SU-DHL-6 (cell line): Measurements from ENCODE around the gene OSGEPL1.

Experiments used
- H2AFZ ChIP-seq: fragments of 200-600 bp; sonication (generic); 2 replicates; pipeline ENCODE4 v1.6.1; 2014; ENCODE audit warnings: low read depth, mild to moderate bottlenecking, moderate library complexity, mixed read lengths, antibody characterized with exemption, low read length; ENCODE audit not compliant: severe bottlenecking
- H3F3A ChIP-seq: fragments of 200-600 bp; shearing (Covaris generic); 2 replicates; pipeline ENCODE4 v1.6.0; 2016; ENCODE audit warnings: antibody characterized with exemption, mild to moderate bottlenecking; ENCODE audit not compliant: insufficient read depth
- H3K27ac ChIP-seq: fragments of 200-600 bp; sonication (generic); 2 replicates; pipeline ENCODE4 v1.5.1; 2016; ENCODE audit warnings: low read depth, mild to moderate bottlenecking, low read length, moderate library complexity, mixed read lengths
- H3K27me3 ChIP-seq: fragments of 200-600 bp; sonication (generic), shearing (Covaris generic); 2 replicates; pipeline ENCODE4 v1.6.0; 2014; ENCODE audit warnings: mild to moderate bottlenecking, low read length
- H3K36me3 ChIP-seq: fragments of 200-600 bp; sonication (generic); 2 replicates; pipeline ENCODE4 v1.6.1; 2014; ENCODE audit warnings: mild to moderate bottlenecking, low read length, mixed read lengths
- H3K4me2 ChIP-seq: fragments of 300-600, 200-600 bp; shearing (Covaris generic), sonication (generic); 2 replicates; pipeline ENCODE4 v1.6.0; 2014; ENCODE audit warnings: low read length, low read depth, mild to moderate bottlenecking; ENCODE audit not compliant: poor library complexity, severe bottlenecking
- H3K4me3 ChIP-seq: fragments of 200-600 bp; sonication (generic); 2 replicates; pipeline ENCODE4 v1.5.1; 2014; ENCODE audit warnings: antibody characterized with exemption, low read length, mild to moderate bottlenecking, mixed read lengths; ENCODE audit not compliant: insufficient read depth, poor library complexity, severe bottlenecking
- H3K79me2 ChIP-seq: fragments of 200-600 bp; sonication (generic); 2 replicates; pipeline ENCODE4 v1.6.1; 2014; ENCODE audit warnings: mild to moderate bottlenecking, low read length, moderate library complexity; ENCODE audit not compliant: insufficient read depth
- H3K9ac ChIP-seq: fragments of 200-600 bp; sonication (generic); 2 replicates; pipeline ENCODE4 v1.7.0; 2014; ENCODE audit warnings: mild to moderate bottlenecking, low read length
- H3K9me2 ChIP-seq: fragments of 200-600 bp; sonication (generic); replicated peaks from 2 replicates; pipeline ENCODE4 v1.6.1; 2014; ENCODE audit warnings: low read length; ENCODE audit not compliant: insufficient read depth
- H3K9me3 ChIP-seq: fragments of 200-600 bp; sonication (generic); 2 replicates; pipeline ENCODE4 v1.6.1; 2014; ENCODE audit warnings: low read length, mixed read lengths; ENCODE audit not compliant: insufficient read depth
- H4K20me1 ChIP-seq: fragments of 200-600 bp; sonication (generic); 2 replicates; pipeline ENCODE4 v1.6.1; 2014; ENCODE audit warnings: low read depth, mild to moderate bottlenecking, antibody characterized with exemption, low read length, moderate library complexity, mixed read lengths
- EZH2phosphoT487 ChIP-seq: fragments of 200-600 bp; sonication (generic), shearing (Covaris generic); conservative IDR thresholded peaks from 2 replicates; pipeline ENCODE4 v1.6.1; 2018; ENCODE audit warnings: mild to moderate bottlenecking, antibody characterized with exemption, low read length, moderate library complexity, mixed read lengths
- TF ChIP-seq, protein P1 (sequence below): fragments of 200-600 bp; sonication (generic); IDR thresholded peaks from one replicate; pipeline ENCODE4 v1.5.1; 2017; ENCODE audit warnings: antibody characterized with exemption, mild to moderate bottlenecking, low read length, moderate library complexity; ENCODE audit not compliant: insufficient read depth, poor library complexity, severe bottlenecking

Gene OSGEPL1

DNA sequence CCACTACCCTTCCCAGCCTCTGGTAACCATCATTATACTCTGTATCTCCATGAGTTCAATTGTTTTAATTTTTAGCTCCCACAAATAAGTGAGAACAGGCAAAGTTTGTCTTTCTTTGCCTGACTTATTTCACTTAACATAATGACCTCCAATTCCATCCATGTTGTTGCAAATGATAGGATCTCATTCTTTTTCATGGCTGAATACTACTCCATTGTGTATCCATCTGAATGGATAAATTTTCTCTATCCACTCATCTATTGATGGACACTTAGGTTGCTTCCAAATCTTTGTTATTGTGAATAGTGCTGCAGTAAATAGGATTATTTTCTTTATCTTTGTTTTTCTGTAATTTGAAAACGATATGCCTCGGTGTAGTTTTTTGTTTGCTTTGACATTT, 61.9 kb downstream of the OSGEPL1 start:
- Histone ChIP-seq H3K9me2 (no peaks in the 10 kb centered on the region), H3K36me3 (no peaks in the 10 kb centered on the region; the same call in 1 of the 2 replicates), H3K9me3 (no peaks in the 10 kb centered on the region), H3K27ac (no peak overlapping the region), H2AFZ (no peak overlapping the region), H3K9ac (no peak overlapping the region), H3K27me3 (no peaks in the 10 kb centered on the region), H3K4me2 (no peak overlapping the region), H3F3A (peaks cover 14% of the 10 kb centered on the region; the same call in 1 of the 2 replicates), H4K20me1 (no peaks in the 10 kb centered on the region), H3K79me2 (no peaks in the 10 kb centered on the region), H3K4me3 (no peak overlapping the region)
- TF ChIP-seq, protein P1, sequence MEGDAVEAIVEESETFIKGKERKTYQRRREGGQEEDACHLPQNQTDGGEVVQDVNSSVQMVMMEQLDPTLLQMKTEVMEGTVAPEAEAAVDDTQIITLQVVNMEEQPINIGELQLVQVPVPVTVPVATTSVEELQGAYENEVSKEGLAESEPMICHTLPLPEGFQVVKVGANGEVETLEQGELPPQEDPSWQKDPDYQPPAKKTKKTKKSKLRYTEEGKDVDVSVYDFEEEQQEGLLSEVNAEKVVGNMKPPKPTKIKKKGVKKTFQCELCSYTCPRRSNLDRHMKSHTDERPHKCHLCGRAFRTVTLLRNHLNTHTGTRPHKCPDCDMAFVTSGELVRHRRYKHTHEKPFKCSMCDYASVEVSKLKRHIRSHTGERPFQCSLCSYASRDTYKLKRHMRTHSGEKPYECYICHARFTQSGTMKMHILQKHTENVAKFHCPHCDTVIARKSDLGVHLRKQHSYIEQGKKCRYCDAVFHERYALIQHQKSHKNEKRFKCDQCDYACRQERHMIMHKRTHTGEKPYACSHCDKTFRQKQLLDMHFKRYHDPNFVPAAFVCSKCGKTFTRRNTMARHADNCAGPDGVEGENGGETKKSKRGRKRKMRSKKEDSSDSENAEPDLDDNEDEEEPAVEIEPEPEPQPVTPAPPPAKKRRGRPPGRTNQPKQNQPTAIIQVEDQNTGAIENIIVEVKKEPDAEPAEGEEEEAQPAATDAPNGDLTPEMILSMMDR: no peak
- TF ChIP-seq EZH2phosphoT487: no peak

DNA sequence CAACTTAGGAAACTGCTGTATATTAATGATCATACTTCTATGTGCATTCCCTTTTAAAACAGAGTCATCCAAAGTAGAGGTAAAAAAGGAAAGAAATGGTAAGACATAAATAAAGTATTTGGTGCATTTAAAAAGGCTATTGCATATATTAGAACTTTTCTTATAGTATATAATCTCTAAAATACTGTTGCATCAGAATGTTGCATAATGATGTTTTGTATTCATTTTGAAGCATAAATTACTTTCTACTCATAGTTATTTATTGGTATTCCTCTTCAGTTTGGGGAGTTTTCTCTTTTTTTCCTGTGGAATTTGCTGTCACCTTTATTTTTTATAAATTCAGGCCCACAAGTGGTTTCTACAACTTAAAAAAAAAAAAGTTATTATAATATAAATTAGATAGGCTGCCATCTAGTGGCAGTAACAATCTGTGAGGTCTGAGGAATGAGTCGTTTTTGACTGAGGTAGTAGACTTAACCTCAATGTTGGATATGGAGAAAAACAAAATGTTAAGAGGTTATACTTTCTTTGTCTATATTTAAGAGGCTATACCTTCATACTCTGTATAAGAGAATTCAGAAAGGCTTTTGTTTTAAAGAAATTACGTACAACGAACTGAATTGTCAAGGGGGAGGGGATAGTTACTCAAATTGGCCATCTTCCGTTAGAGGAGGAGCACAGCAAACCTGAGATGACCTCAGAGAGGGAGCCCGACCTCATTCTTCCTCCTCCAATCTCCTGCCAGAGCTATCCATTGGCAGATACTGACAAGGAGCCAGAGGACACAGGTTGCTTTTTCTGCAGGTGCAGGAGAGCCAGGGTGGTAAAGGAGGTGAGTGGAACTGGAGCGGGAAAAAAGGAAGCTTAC, 64.3 kb downstream of the OSGEPL1 start:
- Histone ChIP-seq H3F3A (peaks cover 14% of the 10 kb centered on the region; the same call in 1 of the 2 replicates), H3K27ac (peak overlapping the region; percentile 64), H3K4me3 (peak overlapping the region; percentile 51), H3K9me2 (no peaks in the 10 kb centered on the region), H3K4me2 (peak overlapping the region; percentile 74), H3K27me3 (no peaks in the 10 kb centered on the region), H3K9me3 (no peaks in the 10 kb centered on the region), H3K9ac (peak overlapping the region; percentile 53), H2AFZ (peak overlapping the region; percentile 93), H3K36me3 (no peaks in the 10 kb centered on the region), H3K79me2 (no peaks in the 10 kb centered on the region), H4K20me1 (no peaks in the 10 kb centered on the region)
- TF ChIP-seq, protein P1: peak; percentile 57
- TF ChIP-seq EZH2phosphoT487: no peak
